Ovary (tissue), 9 donors: ENCODE data around the gene KRT7. TPM values are rescaled to one million over a fixed set of nuclear protein-coding genes. Genes with fewer than 3 reads are reported as not detected.

Experiments used
- DNase-seq, 5 donors: peaks; one replicate each; pipeline ENCODE4 v3.0.0-alpha.2; 2019 to 2020
- H3K27ac ChIP-seq, 2 donors: fragments of 200-600 bp; one replicate each; pipeline versions ENCODE4 v1.5.1 to v1.8.0; 2019 to 2022
- H3K27me3 ChIP-seq: fragments of 200-600 bp; one replicate; pipeline ENCODE4 v1.8.0; 2022
- H3K36me3 ChIP-seq: fragments of 200-600 bp; sonication (generic); one replicate; pipeline ENCODE4 v1.5.1; 2019
- H3K4me1 ChIP-seq: one replicate; pipeline ENCODE4 v1.8.1; 2013; ENCODE audit warnings: mild to moderate bottlenecking, moderate library complexity; ENCODE audit not compliant: insufficient read depth
- H3K4me3 ChIP-seq: fragments of 200-600 bp; sonication (generic); one replicate; pipeline ENCODE4 v1.5.1; 2017
- H3K9me3 ChIP-seq, 2 donors: fragments of 200-600 bp in 1 of 2; sonication (generic) in 1 of 2; one replicate each; pipeline versions ENCODE4 v1.5.1 to v1.8.1; 2013 to 2019; ENCODE audit warnings: mild to moderate bottlenecking in 1 of 2, moderate library complexity in 1 of 2
- EP300 ChIP-seq: sonication (generic); formaldehyde crosslinking; IDR thresholded peaks from one replicate; pipeline ENCODE4 v1.6.1; 2017; ENCODE audit warnings: antibody characterized with exemption
- POLR2A ChIP-seq: fragments of 450-650 bp; IDR thresholded peaks from one replicate; pipeline ENCODE4 v1.6.1; 2017; ENCODE audit warnings: antibody characterized with exemption, mild to moderate bottlenecking, moderate library complexity
- WGBS, 3 donors: extraction: QIAGEN DNeasy Blood & Tissue Kit in 1 of 3; methylation state at CpG; one replicate each; pipeline versions ENCODE4 v1.1.5 to v1.1.7; 2013 to 2017; 5-methylcytosine and 5-hydroxymethylcytosine counted together
- intact Hi-C, 4 donors: fragments of 100-400 bp; cut with DNase I; formaldehyde crosslinking; loops; one replicate each; pipeline versions ENCODE4 v1.11.0 to v1.15.1; 2022 to 2023
- polyA plus RNA-seq, 2 donors: library from polyadenylated mRNA; stranded (reverse); fragments of 200-250 nt in 1 of 2; fragments of 350-450 nt in 1 of 2; fragmentation: Illumina TruSeq in 1 of 2; extraction: RNeasy Lipid Tissue Mini Kit (QIAGEN cat#74804) in 1 of 2; gene quantifications; one replicate each; pipeline ENCODE4 v1.2.3, GENCODE V29; 2013 to 2014
- total RNA-seq, 7 donors: library from RNA; depleted of rRNA in 2 of 7; stranded (reverse); fragments of >200 nt in 2 of 7; fragmentation: NEBNext Ultra II Directional in 3 of 7; extraction: Animal tissue kit (Norgen Biotek cat#: 25700) in 3 of 7; gene quantifications; one replicate each; pipeline versions ENCODE4 v1.1.0 to v1.2.4, GENCODE V29; 2016 to 2023
- TF ChIP-seq, protein P1 (sequence below), 3 donors: fragments of 450-650 bp in 2 of 3; fragments of 200-600 bp in 1 of 3; IDR thresholded peaks; one replicate each; pipeline versions ENCODE4 v1.5.1 to v1.8.0; 2016 to 2022; ENCODE audit warnings: antibody characterized with exemption in 3 of 3, mild to moderate bottlenecking in 1 of 3
- donor health status: DM: no; HTN: no; CAD: no; lungs with moderate emphysema.
- donor health status: DM: no; HTN: no; CAD: no.
- donor health status: Bipolar disorder and iron deficiency.
- donor health status: DM: yes; HTN: yes; CAD: no.
- donor health status: DM: no; HTN: no; CAD: no.
- donor health status: DM: yes; HTN: yes; CAD: no.

The KRT7 gene
- total and polyA plus RNA-seq, 9 donors: 0.37 to 379 (median 22.7) TPM; not detected in 1

GRCh38 chr12:52193991-52194390 lies 39.1 kb upstream of the KRT7 start:
- TF ChIP-seq POLR2A: no peak
- TF ChIP-seq, protein P1, sequence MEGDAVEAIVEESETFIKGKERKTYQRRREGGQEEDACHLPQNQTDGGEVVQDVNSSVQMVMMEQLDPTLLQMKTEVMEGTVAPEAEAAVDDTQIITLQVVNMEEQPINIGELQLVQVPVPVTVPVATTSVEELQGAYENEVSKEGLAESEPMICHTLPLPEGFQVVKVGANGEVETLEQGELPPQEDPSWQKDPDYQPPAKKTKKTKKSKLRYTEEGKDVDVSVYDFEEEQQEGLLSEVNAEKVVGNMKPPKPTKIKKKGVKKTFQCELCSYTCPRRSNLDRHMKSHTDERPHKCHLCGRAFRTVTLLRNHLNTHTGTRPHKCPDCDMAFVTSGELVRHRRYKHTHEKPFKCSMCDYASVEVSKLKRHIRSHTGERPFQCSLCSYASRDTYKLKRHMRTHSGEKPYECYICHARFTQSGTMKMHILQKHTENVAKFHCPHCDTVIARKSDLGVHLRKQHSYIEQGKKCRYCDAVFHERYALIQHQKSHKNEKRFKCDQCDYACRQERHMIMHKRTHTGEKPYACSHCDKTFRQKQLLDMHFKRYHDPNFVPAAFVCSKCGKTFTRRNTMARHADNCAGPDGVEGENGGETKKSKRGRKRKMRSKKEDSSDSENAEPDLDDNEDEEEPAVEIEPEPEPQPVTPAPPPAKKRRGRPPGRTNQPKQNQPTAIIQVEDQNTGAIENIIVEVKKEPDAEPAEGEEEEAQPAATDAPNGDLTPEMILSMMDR (IDR thresholded peaks at IDR 0.05): no peak
- no peak for TF ChIP-seq EP300
- no peaks in the 10 kb centered on the region for H3K27me3 ChIP-seq
- no peaks in the 10 kb centered on the region for H3K9me3 ChIP-seq
- no peak overlapping the region for H3K4me3 ChIP-seq
- peaks cover 24% of the 10 kb centered on the region for H3K4me1 ChIP-seq
- intact Hi-C loops: no loop called here
- no peak for DNase-seq
- 77 to 82% (median 78%) methylated on average over 6 of the region's 6 CpGs for WGBS, 3 donors
- no peaks in the 10 kb centered on the region for H3K36me3 ChIP-seq
- H3K27ac ChIP-seq: peak overlapping the region in 1 of 2 donors; percentile 4

- DNase-seq: peak in 4 of 5 donors; percentile 43 to 62 (median 58)
- Histone ChIP-seq H3K27me3 (no peaks in the 10 kb centered on the region), H3K36me3 (no peaks in the 10 kb centered on the region), H3K9me3 (no peaks in the 10 kb centered on the region), H3K27ac (peak overlapping the region; percentile 21 to 30), H3K4me1 (peaks cover 24% of the 10 kb centered on the region), H3K4me3 (no peak overlapping the region)
- TF ChIP-seq EP300 (no peak), POLR2A (no peak)
- 27 to 35% (median 30%) methylated on average over 8 of the region's 8 CpGs for WGBS, 3 donors
- intact Hi-C loops: no loop called here
Observed at GRCh38 chr12:52195065-52195730, 37.8 kb upstream of the KRT7 start.

DNA sequence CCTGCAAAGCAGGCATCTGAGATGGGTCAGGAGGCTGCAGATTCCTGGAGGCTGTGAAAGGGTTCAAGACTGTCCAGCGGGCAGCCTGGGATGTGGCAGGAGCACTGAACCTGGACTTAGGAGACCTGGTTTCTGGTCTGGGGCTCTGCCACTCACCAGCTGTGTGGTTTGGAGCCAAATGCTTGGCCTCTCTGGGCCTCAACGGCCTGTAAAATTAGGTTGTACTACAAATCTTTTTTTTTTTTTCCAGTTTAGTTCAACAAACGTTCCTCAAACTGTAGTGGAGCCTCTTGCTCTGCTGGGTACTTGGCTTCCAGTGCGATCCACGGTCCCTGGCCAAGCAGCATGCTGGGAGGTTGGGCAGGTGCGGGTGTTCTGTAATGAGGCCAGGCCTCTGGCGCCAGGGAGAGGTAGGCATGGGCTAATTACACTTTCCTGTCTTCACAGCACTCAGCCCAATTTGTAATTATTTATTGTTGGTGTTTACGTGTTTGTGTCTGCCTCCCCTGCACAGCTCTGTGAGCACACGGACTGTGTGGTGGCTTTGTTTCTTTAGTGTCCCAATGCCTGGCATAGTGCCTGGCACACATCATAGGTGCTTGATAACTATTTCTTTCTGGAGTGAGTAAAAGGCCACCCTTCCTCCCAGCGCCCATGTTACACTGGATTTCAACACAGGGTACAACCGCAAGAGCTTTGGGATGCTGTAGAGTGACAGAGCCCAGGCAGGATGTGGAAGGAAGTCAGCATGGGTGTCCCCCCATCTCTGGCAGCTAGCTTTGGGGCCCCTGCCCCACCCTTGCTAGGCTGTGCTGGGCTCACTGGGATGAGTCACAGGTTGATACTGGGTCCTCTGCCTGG lies 35.4 kb upstream of the KRT7 start:
- no peaks in the 10 kb centered on the region for H3K36me3 ChIP-seq
- DNase-seq: no peak
- whole genome bisulfite sequencing, 3 donors: 74 to 81% (median 78%) methylated on average over 11 of the region's 11 CpGs
- intact Hi-C loops: no loop called here
- TF ChIP-seq POLR2A: no peak
- TF ChIP-seq EP300: no peak
- TF ChIP-seq, protein P1 (IDR thresholded peaks at IDR 0.05): no peak
- peaks cover 16% of the 10 kb centered on the region for H3K4me1 ChIP-seq
- H3K27me3 ChIP-seq: no peaks in the 10 kb centered on the region
- H3K27ac ChIP-seq: no peak overlapping the region
- H3K9me3 ChIP-seq: no peaks in the 10 kb centered on the region
- H3K4me3 ChIP-seq: no peak overlapping the region

GRCh38 chr12:52198454-52199215 lies 34.4 kb upstream of the KRT7 start:
- H3K36me3 ChIP-seq: no peaks in the 10 kb centered on the region
- TF ChIP-seq, protein P1 (IDR thresholded peaks at IDR 0.05): no peak
- TF ChIP-seq POLR2A: no peak
- TF ChIP-seq EP300: no peak
- intact Hi-C loops: no loop called here
- H3K27me3 ChIP-seq: no peaks in the 10 kb centered on the region
- DNase-seq: no peak
- no peaks in the 10 kb centered on the region for H3K9me3 ChIP-seq
- 89% methylated on average over 5 of the region's 5 CpGs for WGBS, 3 donors
- no peak overlapping the region for H3K27ac ChIP-seq
- peaks cover 6% of the 10 kb centered on the region for H3K4me1 ChIP-seq
- H3K4me3 ChIP-seq: no peak overlapping the region
